Naive thymus-derived CD4-positive, alpha-beta T cell (primary cell): Measurements from ENCODE around the gene MYRFL. TPM values are rescaled to one million over a fixed set of nuclear protein-coding genes. Genes with fewer than 3 reads are reported as not detected.

Experiments used
- ATAC-seq: fragments of 150-1000 bp; cut with Tn5 transposase; 2 replicates; pipeline ENCODE4 v1.10.0; 2021; ENCODE audit warnings: mild to moderate bottlenecking, moderate library complexity
- CTCF ChIA-PET: fragments of 350-600 bp; sonication (Branson Sonifier 250); formaldehyde crosslinking; loops from one replicate; lab custom pipeline; 2021; ENCODE audit warnings: antibody characterized with exemption; lab: Charles Lee
- POLR2A ChIA-PET: fragments of 350-600 bp; sonication (Branson Sonifier 250); formaldehyde crosslinking; loops from one replicate; lab custom pipeline; 2021; ENCODE audit warnings: antibody characterized with exemption, inconsistent platforms; lab: Charles Lee
- DNase-seq, 9 donors: peaks; one replicate each; pipeline versions ENCODE4 v3.0.0 to v3.0.0-alpha.2; 2020 to 2022; ENCODE audit warnings: mixed read lengths in 1 of 9
- H3K27ac ChIP-seq: one replicate; pipeline ENCODE4 v1.7.0; 2013; ENCODE audit warnings: mild to moderate bottlenecking, low read depth, low read length, moderate library complexity
- H3K27me3 ChIP-seq, 2 donors: one replicate each; pipeline ENCODE4 v1.7.0; 2013; ENCODE audit warnings: low read length in 2 of 2, mild to moderate bottlenecking in 2 of 2, moderate library complexity in 2 of 2; ENCODE audit not compliant: control insufficient read depth in 2 of 2, insufficient read depth in 2 of 2
- H3K36me3 ChIP-seq, 3 experiments: 1 replicate in 2 of 3; 2 replicates in 1 of 3; pipeline ENCODE4 v1.7.0; 2013; ENCODE audit warnings: low read length in 3 of 3, mild to moderate bottlenecking in 3 of 3, moderate library complexity in 1 of 3; ENCODE audit not compliant: insufficient read depth in 3 of 3, control insufficient read depth in 2 of 3
- H3K4me1 ChIP-seq, 2 donors: one replicate each; pipeline ENCODE4 v1.7.0; 2013; ENCODE audit warnings: low read length in 2 of 2, mild to moderate bottlenecking in 2 of 2, moderate library complexity in 1 of 2; ENCODE audit not compliant: control insufficient read depth in 2 of 2, insufficient read depth in 2 of 2
- H3K4me3 ChIP-seq: 2 replicates; pipeline ENCODE4 v1.7.0; 2013; ENCODE audit warnings: mild to moderate bottlenecking, low read length
- H3K9me3 ChIP-seq, 3 experiments: 1 replicate in 2 of 3; 2 replicates in 1 of 3; pipeline ENCODE4 v1.7.0; 2013; ENCODE audit warnings: low read length in 3 of 3; ENCODE audit not compliant: control insufficient read depth in 2 of 3
- H3K27ac Mint-ChIP-seq, 9 donors: one replicate each; pipeline ENCODE4 v1.8.0; 2020 to 2022; ENCODE audit warnings: mixed read lengths in 9 of 9, mild to moderate bottlenecking in 8 of 9, moderate library complexity in 5 of 9, inconsistent platforms in 2 of 9
- H3K27me3 Mint-ChIP-seq, 5 donors: one replicate each; pipeline ENCODE4 v1.8.0; 2021 to 2022; ENCODE audit warnings: mixed read lengths in 5 of 5, mild to moderate bottlenecking in 1 of 5
- H3K36me3 Mint-ChIP-seq, 5 donors: one replicate each; pipeline ENCODE4 v1.8.0; 2020 to 2022; ENCODE audit warnings: mixed read lengths in 5 of 5, mild to moderate bottlenecking in 3 of 5, inconsistent platforms in 1 of 5
- H3K4me1 Mint-ChIP-seq, 7 donors: one replicate each; pipeline ENCODE4 v1.8.0; 2020 to 2022; ENCODE audit warnings: mixed read lengths in 7 of 7, mild to moderate bottlenecking in 3 of 7, inconsistent platforms in 1 of 7
- H3K4me3 Mint-ChIP-seq, 10 donors: one replicate each; pipeline ENCODE4 v1.8.0; 2020 to 2022; ENCODE audit warnings: mild to moderate bottlenecking in 10 of 10, mixed read lengths in 10 of 10, moderate library complexity in 6 of 10, inconsistent platforms in 2 of 10
- H3K9me3 Mint-ChIP-seq, 11 donors: one replicate each; pipeline ENCODE4 v1.8.0; 2020 to 2022; ENCODE audit warnings: mixed read lengths in 11 of 11, mild to moderate bottlenecking in 4 of 11, inconsistent platforms in 1 of 11, moderate library complexity in 1 of 11
- intact Hi-C, 2 donors: fragments of 100-400 bp; cut with micrococcal nuclease; formaldehyde crosslinking; loops; one replicate each; pipeline ENCODE4 v1.15.1; 2023
- polyA plus RNA-seq, 2 donors: library from polyadenylated mRNA; unstranded; fragments of 300-500 nt; fragmentation: Illumina TruSeq; gene quantifications; one replicate each; pipeline ENCODE4 v1.2.3, GENCODE V29; 2021
- total RNA-seq, 6 experiments: library from RNA in 5 of 6; stranded (reverse) in 5 of 6; gene quantifications; 1 replicate in 5 of 6; 2 replicates in 1 of 6; pipeline ENCODE4 v1.2.3 and lab custom pipeline; 2021 to 2026

MYRFL gene
- total and polyA plus RNA-seq, 7 experiments from 2014 or later, result 0.24 TPM; not detected in 6

GRCh38 chr12:69918287-69918686 lies 93.3 kb downstream of the MYRFL start:
- ATAC-seq (no peak), DNase-seq (no peak)
- H3K27me3 ChIP-seq, result no peaks in the 10 kb centered on the region
- peaks cover 0 to 4% (median 0%) of the 10 kb centered on the region in 11 donors for H3K9me3 Mint-ChIP-seq
- H3K9me3 ChIP-seq, result no peaks in the 10 kb centered on the region
- no peaks in the 10 kb centered on the region for H3K4me1 ChIP-seq
- intact Hi-C loops, result no loop called here
- H3K4me1 Mint-ChIP-seq, result no peaks in the 10 kb centered on the region
- no peaks in the 10 kb centered on the region for H3K36me3 ChIP-seq
- H3K27ac Mint-ChIP-seq, result no peak overlapping the region
- H3K36me3 Mint-ChIP-seq, result no peaks in the 10 kb centered on the region
- H3K4me3 Mint-ChIP-seq, result no peak overlapping the region
- H3K27ac ChIP-seq, result no peak overlapping the region
- no peak overlapping the region for H3K4me3 ChIP-seq
- POLR2A ChIA-PET, result no interaction called here
- CTCF ChIA-PET, result no interaction called here
- peaks cover 0 to 8% (median 4%) of the 10 kb centered on the region in 5 donors for H3K27me3 Mint-ChIP-seq

GRCh38 chr12:69919495-69919894 lies 94.5 kb downstream of the MYRFL start:
- H3K27me3 Mint-ChIP-seq, result peaks cover 3 to 8% (median 4%) of the 10 kb centered on the region in 5 donors
- DNase-seq, result no peak
- Histone ChIP-seq H3K9me3 (no peaks in the 10 kb centered on the region), H3K4me1 (no peaks in the 10 kb centered on the region), H3K27me3 (no peaks in the 10 kb centered on the region), H3K36me3 (no peaks in the 10 kb centered on the region), H3K27ac (no peak overlapping the region), H3K4me3 (no peak overlapping the region)
- H3K4me3 Mint-ChIP-seq, result no peak overlapping the region
- peaks cover 0 to 4% (median 0%) of the 10 kb centered on the region in 11 donors for H3K9me3 Mint-ChIP-seq
- no peak for ATAC-seq
- intact Hi-C loops, result no loop called here
- no peaks in the 10 kb centered on the region for H3K36me3 Mint-ChIP-seq
- ChIA-PET POLR2A (no interaction called here), CTCF (interaction anchor here (0.6 kb wide), 1 partner anchor 48 kb away, joined by 5 read pairs; no protein-coding TSS in a partner anchor)
- no peak overlapping the region for H3K27ac Mint-ChIP-seq
- H3K4me1 Mint-ChIP-seq, result no peaks in the 10 kb centered on the region

- DNase-seq, result no peak
- H3K27me3 Mint-ChIP-seq, result peaks cover 6 to 14% (median 9%) of the 10 kb centered on the region in 5 donors
Measured at GRCh38 chr12:69921831-69922230, 96.8 kb downstream of the MYRFL start.

GRCh38 chr12:69922999-69923398 lies 98.0 kb downstream of the MYRFL start:
- ChIA-PET CTCF (no interaction called here), POLR2A (no interaction called here)
- Mint-ChIP-seq H3K27me3 (peaks cover 6 to 17% (median 13%) of the 10 kb centered on the region in 5 donors), H3K9me3 (peaks cover 0 to 5% (median 0%) of the 10 kb centered on the region in 11 donors), H3K4me3 (no peak overlapping the region), H3K4me1 (no peaks in the 10 kb centered on the region), H3K36me3 (no peaks in the 10 kb centered on the region), H3K27ac (no peak overlapping the region)
- no peaks in the 10 kb centered on the region for H3K4me1 ChIP-seq
- DNase-seq (no peak), ATAC-seq (no peak)
- intact Hi-C loops, result no loop called here
- H3K27ac ChIP-seq, result no peak overlapping the region
- H3K9me3 ChIP-seq, result no peaks in the 10 kb centered on the region
- no peaks in the 10 kb centered on the region for H3K27me3 ChIP-seq
- H3K36me3 ChIP-seq, result no peaks in the 10 kb centered on the region
- H3K4me3 ChIP-seq, result no peak overlapping the region

More at GRCh38 chr12:69921831-69922230, 96.8 kb downstream of the MYRFL start:
- Histone ChIP-seq H3K27me3 (no peaks in the 10 kb centered on the region), H3K4me1 (no peaks in the 10 kb centered on the region), H3K4me3 (no peak overlapping the region), H3K9me3 (no peaks in the 10 kb centered on the region), H3K36me3 (no peaks in the 10 kb centered on the region), H3K27ac (no peak overlapping the region)
- intact Hi-C loops, result no loop called here
- POLR2A ChIA-PET, result no interaction called here
- Mint-ChIP-seq H3K4me1 (no peaks in the 10 kb centered on the region), H3K27ac (no peak overlapping the region), H3K36me3 (no peaks in the 10 kb centered on the region), H3K9me3 (peaks cover 0 to 6% (median 0%) of the 10 kb centered on the region in 11 donors), H3K4me3 (no peak overlapping the region)
- no peak for ATAC-seq
- CTCF ChIA-PET, result interaction anchor here (0.7 to 1.2 kb wide), 2 partner anchors 13 to 42 kb away, joined by 3 read pairs; no protein-coding TSS in a partner anchor

GRCh38 chr12:69925291-69925690 lies 100.3 kb downstream of the MYRFL start:
- ChIA-PET CTCF (no interaction called here), POLR2A (no interaction called here)
- Histone ChIP-seq H3K27ac (no peak overlapping the region), H3K9me3 (no peaks in the 10 kb centered on the region), H3K36me3 (no peaks in the 10 kb centered on the region), H3K4me1 (no peaks in the 10 kb centered on the region), H3K4me3 (no peak overlapping the region), H3K27me3 (no peaks in the 10 kb centered on the region)
- peaks cover 9 to 27% (median 12%) of the 10 kb centered on the region in 5 donors for H3K27me3 Mint-ChIP-seq
- intact Hi-C loops, result no loop called here
- ATAC-seq (no peak), DNase-seq (no peak)
- H3K36me3 Mint-ChIP-seq, result no peaks in the 10 kb centered on the region
- H3K27ac Mint-ChIP-seq, result no peak overlapping the region
- no peak overlapping the region for H3K4me3 Mint-ChIP-seq
- no peaks in the 10 kb centered on the region for H3K4me1 Mint-ChIP-seq
- H3K9me3 Mint-ChIP-seq, result peaks cover 0 to 3% (median 0%) of the 10 kb centered on the region in 11 donors

GRCh38 chr12:69927164-69927563 lies 102.1 kb downstream of the MYRFL start:
- ATAC-seq (no peak), DNase-seq (no peak)
- no peaks in the 10 kb centered on the region for H3K4me1 Mint-ChIP-seq
- no peaks in the 10 kb centered on the region for H3K9me3 ChIP-seq
- H3K4me1 ChIP-seq, result no peaks in the 10 kb centered on the region
- no peak overlapping the region for H3K4me3 Mint-ChIP-seq
- POLR2A ChIA-PET, result no interaction called here
- intact Hi-C loops, result no loop called here
- peaks cover 8 to 24% (median 12%) of the 10 kb centered on the region in 5 donors for H3K27me3 Mint-ChIP-seq
- CTCF ChIA-PET, result no interaction called here
- H3K9me3 Mint-ChIP-seq, result peaks cover 0 to 3% (median 0%) of the 10 kb centered on the region in 11 donors
- no peak overlapping the region for H3K4me3 ChIP-seq
- H3K36me3 ChIP-seq, result no peaks in the 10 kb centered on the region
- H3K27me3 ChIP-seq, result no peaks in the 10 kb centered on the region
- H3K36me3 Mint-ChIP-seq, result no peaks in the 10 kb centered on the region
- H3K27ac Mint-ChIP-seq, result no peak overlapping the region
- H3K27ac ChIP-seq, result no peak overlapping the region

- H3K9me3 Mint-ChIP-seq, result peaks cover 0 to 3% (median 0%) of the 10 kb centered on the region in 11 donors
- Histone ChIP-seq H3K9me3 (no peaks in the 10 kb centered on the region), H3K36me3 (no peaks in the 10 kb centered on the region), H3K4me1 (no peaks in the 10 kb centered on the region), H3K27ac (no peak overlapping the region), H3K4me3 (no peak overlapping the region), H3K27me3 (no peaks in the 10 kb centered on the region)
- ChIA-PET CTCF (no interaction called here), POLR2A (no interaction called here)
- DNase-seq (no peak), ATAC-seq (no peak)
- H3K27ac Mint-ChIP-seq, result no peak overlapping the region
- no peak overlapping the region for H3K4me3 Mint-ChIP-seq
- H3K4me1 Mint-ChIP-seq, result no peaks in the 10 kb centered on the region
- H3K36me3 Mint-ChIP-seq, result no peaks in the 10 kb centered on the region
- intact Hi-C loops, result no loop called here
- peaks cover 8 to 24% (median 12%) of the 10 kb centered on the region in 5 donors for H3K27me3 Mint-ChIP-seq
Measured at GRCh38 chr12:69929125-69929524, 104.1 kb downstream of the MYRFL start.
